HL-60 (cell line): ENCODE data around the gene ERAP2.

Experiments used
- DNase-seq, 2 experiments: peaks; one replicate each; pipeline ENCODE4 v3.0.0-alpha.2; 2010 to 2020; ENCODE audit warnings: low read depth in 1 of 2, low spot score in 1 of 2
- H3K27ac ChIP-seq: fragments of 250-450 bp; sonication (Bioruptor Pico); replicated peaks from 2 replicates; pipeline ENCODE4 v1.5.1; 2020; ENCODE audit warnings: mild to moderate bottlenecking, moderate library complexity
- H3K27me3 ChIP-seq: fragments of 250-450 bp; sonication (Bioruptor Pico); 2 replicates; pipeline ENCODE4 v1.5.1; 2021; ENCODE audit warnings: mild to moderate bottlenecking, moderate library complexity; ENCODE audit not compliant: insufficient read depth, poor library complexity, severe bottlenecking
- H3K4me3 ChIP-seq: replicated peaks from 2 replicates; pipeline ENCODE4 v1.5.1; 2011; ENCODE audit warnings: mild to moderate bottlenecking, control low read depth, low read length; ENCODE audit not compliant: insufficient read depth
- CTCF ChIP-seq: IDR thresholded peaks from one replicate; pipeline ENCODE4 v1.5.1; 2011; ENCODE audit warnings: low read length, control low read depth, inconsistent platforms; ENCODE audit not compliant: insufficient read depth
- GABPA ChIP-seq: IDR thresholded peaks from 2 replicates; pipeline ENCODE4 v1.6.1; 2012; ENCODE audit warnings: low read depth
- POLR2AphosphoS5 ChIP-seq: IDR thresholded peaks from 2 replicates; pipeline ENCODE4 v1.6.1; 2012; ENCODE audit warnings: low read depth
- REST ChIP-seq: IDR thresholded peaks from 2 replicates; pipeline ENCODE4 v1.6.1; 2012; ENCODE audit warnings: low read depth; ENCODE audit not compliant: insufficient replicate concordance
- SPI1 ChIP-seq: IDR thresholded peaks from 2 replicates; pipeline ENCODE4 v1.6.1; 2012; ENCODE audit warnings: low read depth, mild to moderate bottlenecking, borderline replicate concordance
- long read RNA-seq: library from polyadenylated mRNA; unstranded; transcript quantifications from one replicate; pipeline ENCODE4 v2.0.0, GENCODE V29; 2020

The ERAP2 gene, protein sequence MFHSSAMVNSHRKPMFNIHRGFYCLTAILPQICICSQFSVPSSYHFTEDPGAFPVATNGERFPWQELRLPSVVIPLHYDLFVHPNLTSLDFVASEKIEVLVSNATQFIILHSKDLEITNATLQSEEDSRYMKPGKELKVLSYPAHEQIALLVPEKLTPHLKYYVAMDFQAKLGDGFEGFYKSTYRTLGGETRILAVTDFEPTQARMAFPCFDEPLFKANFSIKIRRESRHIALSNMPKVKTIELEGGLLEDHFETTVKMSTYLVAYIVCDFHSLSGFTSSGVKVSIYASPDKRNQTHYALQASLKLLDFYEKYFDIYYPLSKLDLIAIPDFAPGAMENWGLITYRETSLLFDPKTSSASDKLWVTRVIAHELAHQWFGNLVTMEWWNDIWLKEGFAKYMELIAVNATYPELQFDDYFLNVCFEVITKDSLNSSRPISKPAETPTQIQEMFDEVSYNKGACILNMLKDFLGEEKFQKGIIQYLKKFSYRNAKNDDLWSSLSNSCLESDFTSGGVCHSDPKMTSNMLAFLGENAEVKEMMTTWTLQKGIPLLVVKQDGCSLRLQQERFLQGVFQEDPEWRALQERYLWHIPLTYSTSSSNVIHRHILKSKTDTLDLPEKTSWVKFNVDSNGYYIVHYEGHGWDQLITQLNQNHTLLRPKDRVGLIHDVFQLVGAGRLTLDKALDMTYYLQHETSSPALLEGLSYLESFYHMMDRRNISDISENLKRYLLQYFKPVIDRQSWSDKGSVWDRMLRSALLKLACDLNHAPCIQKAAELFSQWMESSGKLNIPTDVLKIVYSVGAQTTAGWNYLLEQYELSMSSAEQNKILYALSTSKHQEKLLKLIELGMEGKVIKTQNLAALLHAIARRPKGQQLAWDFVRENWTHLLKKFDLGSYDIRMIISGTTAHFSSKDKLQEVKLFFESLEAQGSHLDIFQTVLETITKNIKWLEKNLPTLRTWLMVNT
- long read RNA-seq, full-length matches to known transcripts = 84 of 104 reads
- long read RNA-seq, partial matches to known transcripts = 15 of 104 reads
- long read RNA-seq, other reads (novel, unspliced or antisense) = 5 of 104 reads

DNA sequence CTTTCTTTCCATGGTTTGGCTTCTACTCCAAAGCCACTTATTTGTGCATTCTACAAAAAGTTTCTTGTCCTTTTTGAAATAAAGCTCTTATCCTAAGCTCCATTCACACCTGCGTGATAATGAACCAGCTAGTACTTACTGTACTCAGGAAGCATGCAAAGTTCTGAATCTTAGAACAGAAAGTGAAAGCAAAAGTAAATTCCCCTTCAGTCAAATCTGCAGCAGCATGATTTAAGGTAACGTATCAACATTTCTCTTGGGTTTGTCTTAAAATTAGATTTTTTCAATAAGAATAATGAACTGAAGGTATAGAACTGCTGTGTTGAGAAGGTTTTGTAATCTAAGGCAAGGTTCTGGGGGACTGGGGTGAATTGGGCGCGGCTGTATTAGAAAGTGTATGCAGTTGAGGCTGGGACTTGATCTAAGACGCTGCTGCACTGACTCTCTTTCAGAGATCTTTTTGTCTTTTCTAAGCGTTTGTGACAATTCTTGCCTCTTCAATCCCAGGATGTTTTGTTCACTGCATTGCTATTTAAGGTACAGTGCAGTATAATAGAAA is at the start of gene ERAP2:
TSS of gene ERAP2 (plus strand) at position 209 of the 559 bp plus-strand sequence. CDS start 3,186 bp downstream, outside the sequence.
- no peak for TF ChIP-seq REST
- no peak for TF ChIP-seq POLR2AphosphoS5
- no peak for TF ChIP-seq GABPA
- TF ChIP-seq CTCF = no peak
- no peak for TF ChIP-seq SPI1
- Histone ChIP-seq H3K27ac (peak within 1 kb of the TSS; percentile 83), H3K4me3 (peak within 1 kb of the TSS; percentile 50), H3K27me3 (no peaks in the 10 kb centered on the region)
- DNase-seq = no peak

DNA sequence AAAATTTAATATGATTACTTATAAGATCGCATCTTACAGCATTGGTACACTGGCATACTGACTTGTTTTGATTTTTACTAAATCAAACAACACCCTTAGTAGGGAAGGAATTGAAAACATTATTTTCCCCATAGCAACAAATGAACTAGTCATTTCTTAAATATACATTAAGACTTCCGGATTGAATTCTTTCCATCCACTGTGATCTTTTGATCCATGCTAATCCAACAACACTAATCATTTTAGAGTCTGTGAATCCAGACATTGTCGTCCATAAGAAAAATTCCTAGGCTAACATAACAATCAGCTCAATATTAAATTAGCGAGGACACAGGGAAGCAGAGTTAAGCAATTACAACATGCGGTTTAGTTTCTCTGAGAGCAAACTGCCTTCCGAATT is 47.0 kb upstream of the ERAP2 start:
- DNase-seq = no peak
- TF ChIP-seq REST = no peak
- H3K27me3 ChIP-seq = no peaks in the 10 kb centered on the region
- no peak overlapping the region for H3K4me3 ChIP-seq
- H3K27ac ChIP-seq = no peak overlapping the region

DNA sequence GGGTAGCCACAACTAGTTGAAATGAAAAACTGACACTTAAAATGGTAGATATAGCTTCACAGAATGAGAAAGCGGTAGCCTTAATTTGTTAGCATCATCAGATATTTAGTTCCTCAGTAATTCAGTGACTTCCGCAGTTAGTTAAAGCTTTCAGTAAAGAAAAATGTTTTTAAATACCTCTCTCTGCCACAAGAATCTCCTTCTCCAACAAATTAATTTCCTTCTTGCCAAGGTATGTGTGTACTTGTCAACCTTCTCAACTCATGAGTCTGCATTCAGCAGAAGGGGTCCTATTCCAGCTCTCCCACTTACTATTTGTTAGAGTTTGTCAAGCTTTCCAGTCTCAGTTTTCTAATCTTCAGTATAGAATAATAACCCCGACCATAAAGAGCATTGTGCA is 42.3 kb upstream of the ERAP2 start:
- no peak for TF ChIP-seq CTCF
- TF ChIP-seq REST = no peak
- TF ChIP-seq GABPA = no peak
- no peak for TF ChIP-seq POLR2AphosphoS5
- TF ChIP-seq SPI1 = no peak
- no peak for DNase-seq
- H3K27me3 ChIP-seq = no peaks in the 10 kb centered on the region
- no peak overlapping the region for H3K4me3 ChIP-seq
- H3K27ac ChIP-seq = no peak overlapping the region
